ENCODE results near the gene PCDHGA8.

Gene PCDHGA8

GRCh38 chr5:141398608-141399007, 6.2 kb downstream of the PCDHGA8 start:
- TF ChIP-seq EZH2phosphoT487 (IDR thresholded peaks at IDR 0.05; ENCODE audit: low read depth) (no peak), CTCF (IDR thresholded peaks at IDR 0.05; ENCODE audit: low read depth, low read length) (no peak)
- no peak overlapping the region for H3K4me2 ChIP-seq (ENCODE audit: low read length)
- no peaks in the 10 kb centered on the region for H3K36me3 ChIP-seq (replicated peaks; ENCODE audit: low read depth, low read length)
- H2AFZ ChIP-seq (ENCODE audit: low read depth, low read length), result no peak overlapping the region
- H4K20me1 ChIP-seq (ENCODE audit: insufficient read depth, low read length), result no peaks in the 10 kb centered on the region
- H3K9me3 ChIP-seq (ENCODE audit: insufficient read depth, low read length), result no peaks in the 10 kb centered on the region
- no peaks in the 10 kb centered on the region for H3K4me1 ChIP-seq (ENCODE audit: low read length)
- no peaks in the 10 kb centered on the region for H3K27me3 ChIP-seq (ENCODE audit: low read depth, low read length)
- H3K79me2 ChIP-seq (ENCODE audit: low read length), result no peaks in the 10 kb centered on the region
- no peak overlapping the region for H3K4me3 ChIP-seq (ENCODE audit: low read length)
- no peak overlapping the region for H3K27ac ChIP-seq (ENCODE audit: low read length)
- no peak overlapping the region for H3K9ac ChIP-seq (ENCODE audit: low read length)

GRCh38 chr5:141399555-141400258, 7.3 kb downstream of the PCDHGA8 start:
- Histone ChIP-seq H2AFZ (ENCODE audit: low read depth, low read length) (no peak overlapping the region), H3K4me3 (ENCODE audit: low read length) (no peak overlapping the region), H3K4me1 (ENCODE audit: low read length) (no peaks in the 10 kb centered on the region), H3K27ac (ENCODE audit: low read length) (no peak overlapping the region), H3K27me3 (ENCODE audit: low read depth, low read length) (no peaks in the 10 kb centered on the region), H4K20me1 (ENCODE audit: insufficient read depth, low read length) (no peaks in the 10 kb centered on the region), H3K79me2 (ENCODE audit: low read length) (no peaks in the 10 kb centered on the region), H3K9me3 (ENCODE audit: insufficient read depth, low read length) (no peaks in the 10 kb centered on the region), H3K4me2 (ENCODE audit: low read length) (no peak overlapping the region), H3K36me3 (replicated peaks; ENCODE audit: low read depth, low read length) (no peaks in the 10 kb centered on the region), H3K9ac (ENCODE audit: low read length) (no peak overlapping the region)
- TF ChIP-seq CTCF (IDR thresholded peaks at IDR 0.05; ENCODE audit: low read depth, low read length) (no peak), EZH2phosphoT487 (IDR thresholded peaks at IDR 0.05; ENCODE audit: low read depth) (no peak)

GRCh38 chr5:141402553-141403243, 10.3 kb downstream of the PCDHGA8 start, which contains the start of gene PCDHGA9:
PCDHGA9 (plus strand) TSS chr5:141402778; CDS start chr5:141402953, 175 bp downstream.
- H3K9ac ChIP-seq (ENCODE audit: low read length), result no peak within 1 kb of the TSS
- H3K4me2 ChIP-seq (ENCODE audit: low read length), result no peak within 1 kb of the TSS
- H2AFZ ChIP-seq (ENCODE audit: low read depth, low read length), result no peak within 1 kb of the TSS
- no peaks in the 10 kb centered on the region for H3K79me2 ChIP-seq (ENCODE audit: low read length)
- H3K27me3 ChIP-seq (ENCODE audit: low read depth, low read length), result no peaks in the 10 kb centered on the region
- H3K4me3 ChIP-seq (ENCODE audit: low read length), result no peak within 1 kb of the TSS
- no peaks in the 10 kb centered on the region for H3K4me1 ChIP-seq (ENCODE audit: low read length)
- TF ChIP-seq CTCF (IDR thresholded peaks at IDR 0.05; ENCODE audit: low read depth, low read length), result no peak
- TF ChIP-seq EZH2phosphoT487 (IDR thresholded peaks at IDR 0.05; ENCODE audit: low read depth), result no peak
- H3K36me3 ChIP-seq (replicated peaks; ENCODE audit: low read depth, low read length), result no peaks in the 10 kb centered on the region
- no peaks in the 10 kb centered on the region for H3K9me3 ChIP-seq (ENCODE audit: insufficient read depth, low read length)
- no peaks in the 10 kb centered on the region for H4K20me1 ChIP-seq (ENCODE audit: insufficient read depth, low read length)
- H3K27ac ChIP-seq (ENCODE audit: low read length), result no peak within 1 kb of the TSS

- Histone ChIP-seq H3K79me2 (ENCODE audit: low read length) (no peaks in the 10 kb centered on the region), H3K36me3 (replicated peaks; ENCODE audit: low read depth, low read length) (no peaks in the 10 kb centered on the region)
Measured at GRCh38 chr5:141403387-141403786, 11.0 kb downstream of the PCDHGA8 start.

More at GRCh38 chr5:141403387-141403786, 11.0 kb downstream of the PCDHGA8 start:
- Histone ChIP-seq H3K27ac (ENCODE audit: low read length) (no peak overlapping the region), H2AFZ (ENCODE audit: low read depth, low read length) (no peak overlapping the region), H3K27me3 (ENCODE audit: low read depth, low read length) (no peaks in the 10 kb centered on the region), H3K4me2 (ENCODE audit: low read length) (no peak overlapping the region), H3K9ac (ENCODE audit: low read length) (no peak overlapping the region), H3K9me3 (ENCODE audit: insufficient read depth, low read length) (no peaks in the 10 kb centered on the region), H3K4me1 (ENCODE audit: low read length) (no peaks in the 10 kb centered on the region), H4K20me1 (ENCODE audit: insufficient read depth, low read length) (no peaks in the 10 kb centered on the region), H3K4me3 (ENCODE audit: low read length) (no peak overlapping the region)
- TF ChIP-seq CTCF (IDR thresholded peaks at IDR 0.05; ENCODE audit: low read depth, low read length), result no peak
- TF ChIP-seq EZH2phosphoT487 (IDR thresholded peaks at IDR 0.05; ENCODE audit: low read depth), result no peak

Data from OCI-LY3 (cell line).